Stimulated activated CD8-positive, alpha-beta memory T cell treated with anti-CD3 and anti-CD28 coated beads, Interleukin-12 subunit alpha, Interleukin-12 subunit beta, amount 100 ng/mL, for 24 hours (primary cell): ENCODE data around the gene GAS1.
A peak's percentile ranks its signal among the peaks of the same experiment; 100 is the strongest.

ENCODE experiments used
- DNase-seq: peaks from one replicate; pipeline ENCODE4 v3.0.0-alpha.2; 2020; ENCODE audit errors: extremely low read depth

The GAS1 gene, protein sequence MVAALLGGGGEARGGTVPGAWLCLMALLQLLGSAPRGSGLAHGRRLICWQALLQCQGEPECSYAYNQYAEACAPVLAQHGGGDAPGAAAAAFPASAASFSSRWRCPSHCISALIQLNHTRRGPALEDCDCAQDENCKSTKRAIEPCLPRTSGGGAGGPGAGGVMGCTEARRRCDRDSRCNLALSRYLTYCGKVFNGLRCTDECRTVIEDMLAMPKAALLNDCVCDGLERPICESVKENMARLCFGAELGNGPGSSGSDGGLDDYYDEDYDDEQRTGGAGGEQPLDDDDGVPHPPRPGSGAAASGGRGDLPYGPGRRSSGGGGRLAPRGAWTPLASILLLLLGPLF

GRCh38 chr9:86947146-86948073, at the start of gene GAS1:
TSS of gene GAS1 (minus strand) at chr9:86947506. CDS start at chr9:86946779, 727 bp downstream.
- DNase-seq = peak; percentile 42

DNA sequence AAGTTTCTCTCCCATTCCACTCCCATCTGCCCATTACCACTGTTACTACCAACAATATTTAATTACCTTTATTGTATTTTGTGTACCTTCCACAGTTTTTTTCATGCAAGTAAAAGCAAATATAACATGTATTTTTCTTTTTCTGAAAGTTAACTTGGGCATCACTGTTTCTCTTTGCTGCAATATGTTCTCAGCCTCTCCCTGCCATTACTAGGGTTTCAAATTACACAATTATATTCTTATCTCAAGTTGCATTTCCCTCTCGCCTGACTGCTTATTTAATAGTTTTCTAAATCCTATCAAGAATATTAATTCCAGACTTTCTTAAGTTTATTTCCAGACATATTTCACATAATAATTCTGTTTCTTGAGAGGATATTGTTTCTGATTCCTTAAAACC, 46.9 kb upstream of the GAS1 start:
- no peak for DNase-seq

- DNase-seq = no peak
Observed at GRCh38 chr9:86993830-86994229, 46.5 kb upstream of the GAS1 start.

DNA sequence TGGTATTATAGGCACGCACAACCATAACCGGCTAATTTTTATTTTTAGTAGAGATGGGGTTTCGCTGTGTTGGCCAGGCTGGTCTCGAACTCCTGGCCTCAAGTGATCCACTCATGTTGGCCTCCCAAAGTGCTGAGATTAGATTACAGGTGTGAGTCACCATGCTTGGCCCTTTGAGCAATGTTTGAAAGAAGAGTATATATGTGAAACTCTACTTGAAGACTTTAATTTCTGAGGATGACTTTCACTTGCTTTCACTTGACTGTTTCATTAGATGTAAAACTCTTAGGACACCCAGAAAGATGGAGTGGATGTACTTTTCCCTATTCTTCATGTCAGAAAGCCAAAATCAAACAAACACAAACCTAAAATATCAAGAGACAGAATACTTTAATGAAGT, 43.8 kb upstream of the GAS1 start:
- DNase-seq = no peak

DNA sequence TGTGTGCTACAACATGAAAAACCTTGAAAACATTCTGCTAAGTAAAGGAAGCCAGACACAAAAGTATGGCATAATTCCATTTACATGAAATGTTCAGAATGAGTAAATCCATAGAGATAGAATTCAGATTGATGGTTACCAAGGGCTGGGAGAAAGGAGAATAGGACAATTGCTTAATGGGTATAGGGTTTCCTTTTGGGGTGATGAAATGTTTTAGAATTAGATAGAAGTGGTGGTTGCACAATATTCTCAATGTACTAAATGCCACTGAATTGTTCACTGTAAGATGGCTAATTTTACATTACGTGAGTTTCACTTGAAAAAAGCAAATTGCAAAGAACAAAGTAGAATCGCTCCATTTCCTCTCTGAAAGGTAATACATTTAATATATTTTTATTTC, 43.0 kb upstream of the GAS1 start:
- no peak for DNase-seq

DNA sequence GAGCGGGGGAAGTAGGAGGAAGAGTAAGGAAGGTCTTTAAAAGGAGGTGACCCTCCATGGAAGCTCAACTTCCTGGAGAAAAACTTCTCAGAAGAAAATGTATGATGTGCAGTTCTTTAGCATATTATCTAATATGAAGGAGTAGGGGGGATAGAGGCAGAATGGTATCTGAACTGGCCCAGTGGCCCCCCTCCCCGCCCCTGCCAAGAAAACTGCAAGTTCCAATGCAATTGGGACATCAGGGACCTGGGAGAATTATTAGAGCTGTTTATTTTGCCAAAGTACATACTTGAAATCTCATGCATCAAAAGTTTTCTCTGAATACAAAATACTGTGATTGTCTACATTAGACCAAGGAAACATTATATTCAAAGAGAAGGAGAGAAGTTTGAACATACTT, 40.6 kb upstream of the GAS1 start:
- DNase-seq = no peak

GRCh38 chr9:86985132-86985647, 37.9 kb upstream of the GAS1 start:
- no peak for DNase-seq

GRCh38 chr9:86983620-86984259, 36.4 kb upstream of the GAS1 start:
- DNase-seq = no peak

- DNase-seq = no peak
Observed at GRCh38 chr9:86983249-86983619, 35.9 kb upstream of the GAS1 start.

DNA sequence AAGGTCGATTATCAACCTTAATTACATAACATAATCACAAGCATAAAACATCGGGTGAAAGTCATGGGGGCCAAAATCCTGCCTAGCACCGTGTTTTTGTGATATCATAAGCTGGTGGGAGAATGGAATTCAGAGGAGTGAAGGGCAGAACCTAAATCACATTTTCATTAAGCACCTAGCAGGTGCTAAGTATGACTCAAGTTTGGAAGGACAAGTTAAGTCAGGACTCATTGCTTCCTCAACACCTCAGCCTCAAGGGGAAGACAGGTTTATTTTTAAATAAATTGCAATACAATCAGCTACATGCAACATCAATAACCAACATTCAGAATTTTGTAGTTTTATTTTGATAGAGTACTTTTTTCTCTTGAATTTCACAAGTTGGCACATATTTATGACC, 33.5 kb upstream of the GAS1 start:
- no peak for DNase-seq

- DNase-seq = no peak
Observed at GRCh38 chr9:86979657-86980056, 32.4 kb upstream of the GAS1 start.

- DNase-seq = no peak
Observed at GRCh38 chr9:86978922-86979474, 31.7 kb upstream of the GAS1 start.

DNA sequence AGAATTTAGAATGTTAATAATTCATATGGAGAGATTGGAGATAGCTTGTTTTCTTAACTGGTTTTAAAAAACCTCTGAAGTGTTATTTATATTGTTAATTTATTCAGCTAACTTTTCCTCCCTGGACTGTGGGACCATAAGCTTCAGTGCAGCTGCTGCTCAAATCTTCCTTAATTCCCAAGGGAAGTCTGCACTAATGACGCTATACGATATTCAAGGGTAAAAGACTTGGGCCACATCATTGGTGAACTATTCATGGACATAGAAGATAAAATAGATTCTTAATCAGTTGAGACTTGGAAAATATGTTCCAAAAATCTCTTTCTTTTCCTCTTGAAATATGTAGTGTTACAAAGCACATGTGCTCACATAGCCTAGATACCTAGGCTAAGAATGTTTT, 31.1 kb upstream of the GAS1 start:
- no peak for DNase-seq

DNA sequence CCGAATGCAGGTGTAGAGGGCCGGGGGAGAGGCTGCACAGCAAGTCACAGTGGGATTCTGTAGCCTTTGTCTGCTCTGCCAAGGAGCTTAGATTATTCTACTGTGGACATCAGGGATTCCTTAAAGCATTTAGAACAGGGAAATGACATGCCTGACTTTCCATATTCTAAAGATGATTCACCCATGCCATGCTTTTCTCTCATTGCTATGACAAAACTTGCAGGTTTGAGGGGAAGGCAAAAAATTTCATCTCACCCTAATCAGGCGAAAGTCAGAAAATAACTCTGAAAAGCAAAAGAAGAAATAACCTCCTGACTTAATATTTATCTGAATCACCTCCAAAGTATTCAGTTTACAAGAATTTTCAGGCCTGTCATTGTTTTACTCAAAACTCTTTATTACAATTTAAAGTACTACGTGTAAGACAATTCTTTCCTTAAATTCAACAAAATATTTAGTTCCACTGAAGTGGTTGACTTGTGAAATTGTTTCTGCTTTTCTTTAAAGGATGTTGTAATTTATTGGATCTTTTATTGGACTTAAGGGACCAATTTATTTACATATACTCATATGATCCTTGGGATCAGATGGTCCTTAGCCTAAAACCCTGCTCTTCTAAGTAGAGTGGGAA, 30.0 kb upstream of the GAS1 start:
- DNase-seq = no peak

GRCh38 chr9:86975606-86976005, 28.3 kb upstream of the GAS1 start:
- no peak for DNase-seq

DNA sequence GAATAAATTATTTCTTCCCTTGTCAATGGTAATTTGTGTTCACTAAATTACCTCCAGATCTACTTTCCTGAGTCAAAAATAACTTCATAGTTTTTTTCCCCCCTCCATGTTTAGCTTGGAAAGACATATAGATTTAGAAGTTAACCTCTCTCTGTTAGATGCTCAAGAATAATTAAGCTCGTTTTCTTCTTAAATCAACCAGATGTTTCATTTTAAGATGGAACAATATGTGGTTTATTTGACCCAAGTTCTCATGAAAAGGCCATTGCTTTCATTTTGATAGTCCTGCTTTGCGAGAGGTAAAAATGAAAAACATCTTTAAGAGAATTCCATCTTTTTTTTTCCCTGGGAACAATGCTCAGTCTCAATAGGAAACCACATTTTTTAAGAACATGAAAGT, 27.7 kb upstream of the GAS1 start:
- no peak for DNase-seq

DNA sequence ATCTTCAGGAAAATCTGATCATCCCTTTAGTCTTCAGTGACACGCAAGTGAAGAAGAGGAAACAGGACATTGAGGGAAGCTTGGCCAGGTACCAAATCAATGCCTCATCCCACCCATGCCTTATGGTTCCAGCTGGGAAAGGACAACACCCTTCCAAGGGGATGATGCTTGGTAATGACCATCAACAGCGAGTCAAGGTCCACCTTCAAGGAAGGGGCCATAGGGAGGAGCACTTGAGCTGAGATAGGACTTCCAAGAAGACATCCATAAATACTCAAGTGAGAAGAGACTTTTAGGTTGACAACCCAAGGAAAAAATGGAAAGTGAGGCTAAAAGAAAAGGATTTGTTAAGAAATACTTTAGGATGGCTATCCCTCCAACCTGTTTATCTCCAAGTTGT, 27.1 kb upstream of the GAS1 start:
- DNase-seq = no peak

DNA sequence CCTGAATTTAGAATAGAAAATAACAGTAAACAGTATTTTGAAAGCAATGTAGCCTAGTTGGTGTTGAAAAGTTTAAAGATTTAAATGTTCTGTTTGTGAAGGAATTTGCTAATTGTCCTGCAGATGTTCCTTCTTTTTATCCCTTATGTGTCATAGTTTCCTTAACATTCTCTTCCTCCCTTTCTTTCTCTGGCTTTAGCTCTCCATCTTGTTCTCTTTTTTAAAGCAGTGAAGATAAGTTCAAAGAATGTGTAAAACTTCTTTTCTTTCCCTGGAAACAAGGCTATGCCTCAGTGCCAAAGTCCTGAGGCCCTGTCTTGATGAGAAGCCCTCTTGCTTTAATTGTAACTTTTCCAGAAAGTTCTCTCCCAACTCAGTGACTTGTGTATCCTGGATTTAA, 24.4 kb upstream of the GAS1 start:
- no peak for DNase-seq

DNA sequence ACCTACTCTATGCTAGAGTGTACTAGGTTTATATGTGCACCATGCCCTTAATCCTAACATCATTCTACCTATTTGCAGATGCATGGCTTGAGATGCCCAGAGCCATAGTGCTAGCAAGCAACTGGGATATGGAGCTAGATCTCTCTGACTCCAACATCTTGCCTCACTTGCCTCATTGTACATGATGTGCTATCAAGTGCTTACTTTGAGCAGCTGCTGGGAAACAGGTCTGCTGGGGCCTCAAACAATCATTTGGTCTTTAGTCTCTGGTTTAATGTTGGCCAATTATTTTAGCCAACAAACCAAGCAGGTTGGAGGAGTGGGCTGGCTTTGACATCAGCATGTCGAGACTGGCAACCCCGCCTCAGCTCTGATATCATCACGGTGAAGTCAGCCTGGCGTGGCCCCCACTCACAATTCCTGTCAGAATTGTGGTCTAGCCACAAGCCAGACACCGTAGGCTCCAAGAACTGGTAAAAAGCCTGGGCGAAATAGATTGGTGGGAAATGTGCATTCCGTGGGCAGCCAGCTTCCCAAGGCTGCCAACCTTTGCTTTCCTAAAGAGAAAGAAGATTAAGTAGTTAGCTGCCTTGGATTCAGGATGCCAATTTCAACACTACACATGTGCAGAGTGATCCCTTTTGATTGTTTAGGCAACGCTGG, 21.1 kb upstream of the GAS1 start:
- no peak for DNase-seq

GRCh38 chr9:86966852-86967511, 19.7 kb upstream of the GAS1 start:
- no peak for DNase-seq
